ENCODE results near the gene ARHGEF5. TPM values are rescaled to one million over a fixed set of nuclear protein-coding genes. Genes with fewer than 3 reads are reported as not detected.
"Not testable (repeated sequence)": the region's sequence is repeated elsewhere in the genome, so short reads cannot be mapped to it uniquely, and the experiment has no call there.

ARHGEF5 gene
- total and polyA plus RNA-seq, 2 of the 13 experiments (the other 11 are each of a cell fraction or from before 2014, with no cell fraction given): 1.2 to 1.3 TPM

- H3K4me1 ChIP-seq (ENCODE audit: insufficient read depth, low read length); CTCF ChIA-PET (ENCODE audit: low intra/inter-chr PET ratio, low total read pairs); in situ Hi-C loops (cut with HindIII; ENCODE audit: extremely low pct_ligation_motif_present, low pct_unique_long_range_greater_than_20kb); H3K4me2 ChIP-seq (ENCODE audit: low read depth, low read length); H3K9ac ChIP-seq (ENCODE audit: insufficient read depth, low read depth, low read length); H4K20me1 ChIP-seq (ENCODE audit: insufficient read depth, low read length); H3K4me3 ChIP-seq (replicated peaks in 1 of 3; ENCODE audit: insufficient read depth in 1 of 3, low read depth in 2 of 3, low read length in 3 of 3); ATAC-seq; H2AFZ ChIP-seq (ENCODE audit: low read length); intact Hi-C loops (cut with micrococcal nuclease; ENCODE audit: unreplicated experiment); H3K27me3 ChIP-seq (ENCODE audit: control insufficient read depth in 1 of 2, insufficient read depth in 2 of 2, low read length in 2 of 2); H3K9me3 ChIP-seq (ENCODE audit: low read length); H3K79me2 ChIP-seq (ENCODE audit: insufficient read depth, low read length); DNase-seq (ENCODE audit: low spot score); BruUV-seq (replicated peaks); POLR2A ChIA-PET; H3K36me3 ChIP-seq (replicated peaks in 1 of 2; ENCODE audit: control insufficient read depth in 1 of 2, insufficient read depth in 2 of 2, low read length in 2 of 2); H3K27ac ChIP-seq (ENCODE audit: extremely low read length, insufficient read depth, low read length): not testable (repeated sequence)
- peak; percentile 36 for FAIRE-seq
- no CpG with 5 or more reads among the region's 4 CpGs for WGBS (ENCODE audit: low lambda C conversion rate)
These were observed 31.8 kb upstream of the ARHGEF5 start for GRCh38 chr7:144323359-144323758.

- 22% methylated on average over 3 of the region's 5 CpGs for WGBS (ENCODE audit: low lambda C conversion rate)
- FAIRE-seq; DNase-seq (ENCODE audit: low spot score); ATAC-seq; H3K36me3 ChIP-seq (replicated peaks in 1 of 2; ENCODE audit: control insufficient read depth in 1 of 2, insufficient read depth in 2 of 2, low read length in 2 of 2); intact Hi-C loops (cut with micrococcal nuclease; ENCODE audit: unreplicated experiment); H3K27ac ChIP-seq (ENCODE audit: extremely low read length, insufficient read depth, low read length); H3K27me3 ChIP-seq (ENCODE audit: control insufficient read depth in 1 of 2, insufficient read depth in 2 of 2, low read length in 2 of 2); BruUV-seq (replicated peaks); H3K4me3 ChIP-seq (replicated peaks in 1 of 3; ENCODE audit: insufficient read depth in 1 of 3, low read depth in 2 of 3, low read length in 3 of 3); POLR2A ChIA-PET; H3K9ac ChIP-seq (ENCODE audit: insufficient read depth, low read depth, low read length); H3K79me2 ChIP-seq (ENCODE audit: insufficient read depth, low read length); H3K4me2 ChIP-seq (ENCODE audit: low read depth, low read length); H3K4me1 ChIP-seq (ENCODE audit: insufficient read depth, low read length); H4K20me1 ChIP-seq (ENCODE audit: insufficient read depth, low read length); in situ Hi-C loops (cut with HindIII; ENCODE audit: extremely low pct_ligation_motif_present, low pct_unique_long_range_greater_than_20kb); CTCF ChIA-PET (ENCODE audit: low intra/inter-chr PET ratio, low total read pairs); H2AFZ ChIP-seq (ENCODE audit: low read length); H3K9me3 ChIP-seq (ENCODE audit: low read length): not testable (repeated sequence)
These were observed 29.3 kb upstream of the ARHGEF5 start for GRCh38 chr7:144325868-144326267.

- H3K9me3 ChIP-seq (ENCODE audit: low read length); CTCF ChIA-PET (ENCODE audit: low intra/inter-chr PET ratio, low total read pairs); H3K27ac ChIP-seq (ENCODE audit: extremely low read length, insufficient read depth, low read length); DNase-seq (ENCODE audit: low spot score); FAIRE-seq; H3K4me3 ChIP-seq (replicated peaks in 1 of 3; ENCODE audit: insufficient read depth in 1 of 3, low read depth in 2 of 3, low read length in 3 of 3); BruUV-seq (replicated peaks); H3K9ac ChIP-seq (ENCODE audit: insufficient read depth, low read depth, low read length); H2AFZ ChIP-seq (ENCODE audit: low read length); H3K4me2 ChIP-seq (ENCODE audit: low read depth, low read length); H4K20me1 ChIP-seq (ENCODE audit: insufficient read depth, low read length); H3K4me1 ChIP-seq (ENCODE audit: insufficient read depth, low read length); POLR2A ChIA-PET; intact Hi-C loops (cut with micrococcal nuclease; ENCODE audit: unreplicated experiment); in situ Hi-C loops (cut with HindIII; ENCODE audit: extremely low pct_ligation_motif_present, low pct_unique_long_range_greater_than_20kb); H3K36me3 ChIP-seq (replicated peaks in 1 of 2; ENCODE audit: control insufficient read depth in 1 of 2, insufficient read depth in 2 of 2, low read length in 2 of 2); H3K27me3 ChIP-seq (ENCODE audit: control insufficient read depth in 1 of 2, insufficient read depth in 2 of 2, low read length in 2 of 2); ATAC-seq; H3K79me2 ChIP-seq (ENCODE audit: insufficient read depth, low read length): not testable (repeated sequence)
These were observed 25.2 kb upstream of the ARHGEF5 start for GRCh38 chr7:144330044-144330443.

GRCh38 chr7:144331221-144331995 lies 23.8 kb upstream of the ARHGEF5 start:
- H3K27ac ChIP-seq (ENCODE audit: extremely low read length, insufficient read depth, low read length); H3K4me2 ChIP-seq (ENCODE audit: low read depth, low read length); H3K9ac ChIP-seq (ENCODE audit: insufficient read depth, low read depth, low read length); H3K36me3 ChIP-seq (replicated peaks in 1 of 2; ENCODE audit: control insufficient read depth in 1 of 2, insufficient read depth in 2 of 2, low read length in 2 of 2); DNase-seq (ENCODE audit: low spot score); H3K79me2 ChIP-seq (ENCODE audit: insufficient read depth, low read length); BruUV-seq (replicated peaks); H3K9me3 ChIP-seq (ENCODE audit: low read length); H3K27me3 ChIP-seq (ENCODE audit: control insufficient read depth in 1 of 2, insufficient read depth in 2 of 2, low read length in 2 of 2); POLR2A ChIA-PET; in situ Hi-C loops (cut with HindIII; ENCODE audit: extremely low pct_ligation_motif_present, low pct_unique_long_range_greater_than_20kb); H2AFZ ChIP-seq (ENCODE audit: low read length); H4K20me1 ChIP-seq (ENCODE audit: insufficient read depth, low read length); intact Hi-C loops (cut with micrococcal nuclease; ENCODE audit: unreplicated experiment); H3K4me3 ChIP-seq (replicated peaks in 1 of 3; ENCODE audit: insufficient read depth in 1 of 3, low read depth in 2 of 3, low read length in 3 of 3); ATAC-seq; CTCF ChIA-PET (ENCODE audit: low intra/inter-chr PET ratio, low total read pairs); H3K4me1 ChIP-seq (ENCODE audit: insufficient read depth, low read length): not testable (repeated sequence)
- FAIRE-seq: peak; percentile 92
- 0% methylated on average over 1 of the region's 9 CpGs for WGBS (ENCODE audit: low lambda C conversion rate)
